Mesenchymal stem cell (in vitro differentiated cells and primary cell): ENCODE data around the gene TLE3.
A peak's percentile ranks its signal among the peaks of the same experiment; 100 is the strongest.

Experiments
- DNase-seq: peaks from one replicate; pipeline ENCODE4 v3.0.0-alpha.2; 2013
- H2AFZ ChIP-seq: one replicate; pipeline ENCODE4 v1.6.1; 2013; ENCODE audit warnings: low read depth, mild to moderate bottlenecking, control low read depth, inconsistent platforms, low read length, moderate library complexity
- H2AK5ac ChIP-seq: 2 replicates; pipeline ENCODE4 v1.6.1; 2013; ENCODE audit warnings: low read length, moderate library complexity, mild to moderate bottlenecking, inconsistent platforms; ENCODE audit not compliant: severe bottlenecking
- H2BK120ac ChIP-seq: one replicate; pipeline ENCODE4 v1.6.1; 2013; ENCODE audit warnings: low read depth, mild to moderate bottlenecking, inconsistent platforms, low read length, moderate library complexity
- H2BK12ac ChIP-seq, 2 experiments: one replicate each; pipeline ENCODE4 v1.6.1; 2013; ENCODE audit warnings: inconsistent platforms in 2 of 2, low read length in 2 of 2, mild to moderate bottlenecking in 2 of 2, moderate library complexity in 2 of 2, control low read depth in 1 of 2
- H2BK15ac ChIP-seq: one replicate; pipeline ENCODE4 v1.6.1; 2013; ENCODE audit warnings: mild to moderate bottlenecking, low read depth, inconsistent platforms; ENCODE audit not compliant: poor library complexity, severe bottlenecking
- H2BK5ac ChIP-seq: 2 replicates; pipeline ENCODE4 v1.6.1; 2013; ENCODE audit warnings: low read depth, mild to moderate bottlenecking, low read length, control low read depth, inconsistent platforms; ENCODE audit not compliant: poor library complexity, severe bottlenecking
- H3K14ac ChIP-seq, 2 experiments: one replicate each; pipeline ENCODE4 v1.6.1; 2013; ENCODE audit warnings: inconsistent platforms in 2 of 2, low read length in 2 of 2, control low read depth in 1 of 2, mild to moderate bottlenecking in 1 of 2, moderate library complexity in 1 of 2
- H3K18ac ChIP-seq, 2 experiments: one replicate each; pipeline ENCODE4 v1.6.1; 2013; ENCODE audit warnings: inconsistent platforms in 2 of 2, low read length in 2 of 2, control low read depth in 1 of 2, low read depth in 1 of 2, mild to moderate bottlenecking in 1 of 2
- H3K23ac ChIP-seq, 2 experiments: one replicate each; pipeline ENCODE4 v1.6.1; 2013; ENCODE audit warnings: inconsistent platforms in 2 of 2, low read length in 2 of 2, mild to moderate bottlenecking in 2 of 2, moderate library complexity in 2 of 2, control low read depth in 1 of 2
- H3K27ac ChIP-seq: 2 replicates; pipeline ENCODE4 v1.5.1; 2013; ENCODE audit warnings: mild to moderate bottlenecking, moderate library complexity, low read length, control low read depth, inconsistent platforms; ENCODE audit not compliant: poor library complexity, severe bottlenecking
- H3K27me3 ChIP-seq, 2 experiments: 2 replicates each; pipeline versions ENCODE4 v1.6.1 to v1.7.0; 2013; ENCODE audit warnings: low read length in 2 of 2, mild to moderate bottlenecking in 2 of 2, moderate library complexity in 2 of 2, control low read depth in 1 of 2, inconsistent platforms in 1 of 2; ENCODE audit not compliant: control insufficient read depth in 1 of 2, insufficient read depth in 1 of 2
- H3K36me3 ChIP-seq, 2 experiments: 2 replicates each; pipeline versions ENCODE4 v1.6.1 to v1.7.0; 2013; ENCODE audit warnings: low read length in 2 of 2, control low read depth in 1 of 2, inconsistent platforms in 1 of 2, low read depth in 1 of 2, mild to moderate bottlenecking in 1 of 2; ENCODE audit not compliant: insufficient read depth in 2 of 2, control insufficient read depth in 1 of 2
- H3K4ac ChIP-seq, 2 experiments: one replicate each; pipeline ENCODE4 v1.6.1; 2013; ENCODE audit warnings: inconsistent platforms in 2 of 2, low read length in 2 of 2, mild to moderate bottlenecking in 2 of 2, moderate library complexity in 2 of 2, control low read depth in 1 of 2, low read depth in 1 of 2
- H3K4me1 ChIP-seq: 2 replicates; pipeline ENCODE4 v1.6.1; 2013; ENCODE audit warnings: low read depth, low read length, control low read depth; ENCODE audit not compliant: control insufficient read depth, insufficient read depth
- H3K4me2 ChIP-seq: 2 replicates; pipeline ENCODE4 v1.6.1; 2013; ENCODE audit warnings: low read length, mild to moderate bottlenecking, inconsistent platforms; ENCODE audit not compliant: poor library complexity, severe bottlenecking
- H3K4me3 ChIP-seq, 2 experiments: 2 replicates each; pipeline versions ENCODE4 v1.5.1 to v1.7.0; 2013; ENCODE audit warnings: low read length in 2 of 2, mild to moderate bottlenecking in 2 of 2, control low read depth in 1 of 2, low read depth in 1 of 2; ENCODE audit not compliant: insufficient read depth in 1 of 2
- H3K79me1 ChIP-seq: replicated peaks from 2 replicates; pipeline ENCODE4 v1.6.1; 2013; ENCODE audit warnings: mild to moderate bottlenecking, control low read depth, low read length, inconsistent platforms; ENCODE audit not compliant: poor library complexity, severe bottlenecking
- H3K9ac ChIP-seq: 2 replicates; pipeline ENCODE4 v1.7.0; 2013; ENCODE audit warnings: mild to moderate bottlenecking, low read length, moderate library complexity
- H3K9me3 ChIP-seq: 2 replicates; pipeline ENCODE4 v1.7.0; 2013; ENCODE audit warnings: mild to moderate bottlenecking, low read length; ENCODE audit not compliant: control insufficient read depth
- H4K8ac ChIP-seq: one replicate; pipeline ENCODE4 v1.6.1; 2013; ENCODE audit warnings: inconsistent platforms, mild to moderate bottlenecking, low read length, moderate library complexity
- H4K91ac ChIP-seq: one replicate; pipeline ENCODE4 v1.6.1; 2013; ENCODE audit warnings: mild to moderate bottlenecking, low read length, inconsistent platforms
- WGBS: methylation state at CpG from one replicate; pipeline ENCODE4 v1.1.7; 2013; ENCODE audit warnings: mixed read lengths; 5-methylcytosine and 5-hydroxymethylcytosine counted together

Gene TLE3

DNA sequence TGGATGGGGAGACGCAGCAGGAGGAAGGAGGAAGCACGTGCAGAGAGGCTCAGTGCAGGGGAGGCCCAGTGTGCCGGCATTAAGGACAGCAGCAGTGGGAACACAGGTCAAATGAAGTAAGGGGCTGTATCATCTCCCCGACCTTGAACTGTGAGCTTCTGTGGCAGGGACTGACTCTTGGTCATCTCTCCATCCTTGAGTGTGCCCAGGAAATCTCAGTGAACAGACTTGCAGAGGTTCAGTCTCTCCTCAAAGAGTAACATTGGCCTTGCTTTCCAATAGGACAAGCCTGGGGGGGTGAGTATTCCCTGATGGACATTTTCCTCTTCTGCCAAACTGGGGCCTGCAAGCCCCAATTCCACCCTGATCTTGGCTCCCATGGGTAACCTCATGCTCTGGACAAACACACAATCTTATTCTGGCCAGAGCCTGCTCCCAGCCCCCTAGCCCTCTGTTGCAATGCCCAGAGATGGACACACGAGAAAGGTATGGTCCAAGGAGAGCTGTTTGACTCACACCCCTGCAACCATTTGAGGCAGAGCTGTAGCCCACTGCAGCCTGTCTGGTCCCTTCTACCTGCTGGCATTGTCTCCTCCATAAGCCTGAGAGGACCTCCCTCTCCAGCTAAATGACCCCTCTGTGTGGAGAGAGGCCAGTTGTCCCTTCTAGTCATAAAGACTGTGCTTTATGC lies 50.9 kb downstream of the TLE3 start:
- no peak overlapping the region for H4K8ac ChIP-seq
- no peaks in the 10 kb centered on the region for H3K79me1 ChIP-seq
- H2AFZ ChIP-seq, result no peak overlapping the region
- no peak overlapping the region for H4K91ac ChIP-seq
- H3K27me3 ChIP-seq, result no peaks in the 10 kb centered on the region
- H3K4ac ChIP-seq, result no peak overlapping the region
- H2AK5ac ChIP-seq, result no peak overlapping the region
- H2BK5ac ChIP-seq, result no peak overlapping the region
- no peak overlapping the region for H3K27ac ChIP-seq
- 82% methylated on average over 5 of the region's 5 CpGs for WGBS
- no peak overlapping the region for H3K4me3 ChIP-seq
- H3K9ac ChIP-seq, result no peak overlapping the region
- no peak overlapping the region for H3K18ac ChIP-seq
- no peak overlapping the region for H2BK12ac ChIP-seq
- no peak overlapping the region for H2BK120ac ChIP-seq
- peaks cover 31 to 47% of the 10 kb centered on the region in 2 experiments for H3K36me3 ChIP-seq
- no peak for DNase-seq
- H3K23ac ChIP-seq, result no peak overlapping the region
- H3K14ac ChIP-seq, result no peak overlapping the region
- H3K9me3 ChIP-seq, result no peaks in the 10 kb centered on the region
- no peak overlapping the region for H2BK15ac ChIP-seq
- no peaks in the 10 kb centered on the region for H3K4me1 ChIP-seq
- H3K4me2 ChIP-seq, result no peak overlapping the region

DNA sequence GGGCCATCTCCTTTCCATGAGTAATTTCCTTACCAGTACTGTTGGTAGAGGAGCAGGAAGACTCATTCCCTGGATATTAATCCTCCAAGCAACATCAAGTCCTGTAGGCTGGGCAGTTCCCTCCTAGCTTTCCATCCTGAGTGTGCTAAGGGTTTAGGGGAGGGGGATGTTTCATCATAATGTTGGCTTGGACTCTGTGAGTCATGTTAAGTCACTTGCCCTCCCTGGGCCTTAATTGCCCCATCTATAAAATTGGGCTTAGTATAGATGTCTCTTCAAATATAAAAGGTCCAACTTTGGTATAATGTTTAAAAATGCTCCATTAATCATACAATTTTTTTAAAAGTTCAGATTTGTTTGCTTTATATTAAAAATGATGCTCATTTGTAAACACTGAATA lies 52.7 kb downstream of the TLE3 start:
- H3K27me3 ChIP-seq, result no peaks in the 10 kb centered on the region
- DNase-seq, result peak; percentile 39
- no peaks in the 10 kb centered on the region for H3K9me3 ChIP-seq
- no peak overlapping the region for H2BK5ac ChIP-seq
- H3K9ac ChIP-seq, result no peak overlapping the region
- no peak overlapping the region for H2AK5ac ChIP-seq
- H3K4me3 ChIP-seq, result no peak overlapping the region
- no peak overlapping the region for H2BK15ac ChIP-seq
- H3K23ac ChIP-seq, result no peak overlapping the region
- H3K18ac ChIP-seq, result no peak overlapping the region
- peaks cover 14 to 30% of the 10 kb centered on the region in 2 experiments for H3K36me3 ChIP-seq
- H3K27ac ChIP-seq, result no peak overlapping the region
- no peak overlapping the region for H3K14ac ChIP-seq
- H3K4me1 ChIP-seq, result no peaks in the 10 kb centered on the region
- no peak overlapping the region for H2AFZ ChIP-seq
- H4K91ac ChIP-seq, result no peak overlapping the region
- no peak overlapping the region for H4K8ac ChIP-seq
- no peak overlapping the region for H3K4ac ChIP-seq
- no peak overlapping the region for H2BK12ac ChIP-seq
- no peak overlapping the region for H3K4me2 ChIP-seq
- H2BK120ac ChIP-seq, result no peak overlapping the region
- H3K79me1 ChIP-seq, result no peaks in the 10 kb centered on the region

DNA sequence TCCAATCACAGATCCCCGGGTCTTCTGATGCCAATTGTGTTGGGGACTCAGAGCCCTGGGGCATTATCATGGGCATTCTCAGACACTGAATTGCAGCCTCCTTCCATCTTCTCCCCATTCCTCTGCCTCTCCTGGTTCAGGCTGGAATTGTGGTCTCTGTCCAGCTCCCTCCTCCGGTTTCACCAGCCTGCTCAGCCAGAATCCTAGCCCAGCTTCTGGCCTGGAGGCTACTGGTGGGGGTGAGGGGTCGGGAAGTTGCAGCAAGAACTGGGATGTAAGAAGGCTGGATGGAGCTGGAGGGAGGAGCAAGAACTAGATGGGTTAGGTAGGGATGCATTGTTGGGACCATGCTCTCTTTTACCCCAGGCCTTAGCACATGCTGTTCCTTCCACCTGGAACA lies 53.5 kb downstream of the TLE3 start:
- Histone ChIP-seq H3K27ac (no peak overlapping the region), H3K4ac (no peak overlapping the region), H3K79me1 (no peaks in the 10 kb centered on the region), H3K4me3 (peak overlapping the region in 1 of 2 experiments; percentile 0), H2AFZ (no peak overlapping the region), H3K18ac (no peak overlapping the region), H3K27me3 (peaks cover 0 to under 1% of the 10 kb centered on the region in 2 experiments), H3K4me2 (no peak overlapping the region), H3K36me3 (peaks cover 6 to 21% of the 10 kb centered on the region in 2 experiments), H2AK5ac (no peak overlapping the region), H4K91ac (no peak overlapping the region), H2BK5ac (no peak overlapping the region), H3K4me1 (no peaks in the 10 kb centered on the region), H2BK12ac (no peak overlapping the region), H3K14ac (no peak overlapping the region), H3K9ac (no peak overlapping the region), H2BK120ac (no peak overlapping the region), H4K8ac (no peak overlapping the region), H2BK15ac (no peak overlapping the region), H3K9me3 (no peaks in the 10 kb centered on the region), H3K23ac (no peak overlapping the region)
- no peak for DNase-seq
- WGBS, result 93% methylated on average over 3 of the region's 3 CpGs

DNA sequence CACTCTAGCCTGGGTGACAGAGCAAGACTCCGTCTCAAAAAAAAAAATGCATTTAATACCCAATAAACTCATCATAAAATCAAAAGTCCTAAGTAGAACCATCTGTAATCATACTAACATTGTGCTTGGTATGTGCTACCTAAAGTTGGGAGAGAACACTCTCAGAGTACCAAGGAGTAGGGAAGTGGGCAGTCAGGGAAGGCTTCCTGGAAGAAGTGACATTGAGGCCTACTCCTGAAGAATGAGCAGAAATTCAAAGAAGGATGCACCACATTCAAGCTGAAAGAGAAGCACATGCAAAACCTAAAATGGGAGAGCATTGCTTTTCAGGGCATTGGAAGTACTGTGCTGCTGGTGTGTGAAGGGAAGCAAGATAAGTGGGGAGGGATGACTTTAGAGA lies 54.1 kb downstream of the TLE3 start:
- H4K8ac ChIP-seq, result no peak overlapping the region
- H3K9me3 ChIP-seq, result no peaks in the 10 kb centered on the region
- peaks cover 0 to 3% of the 10 kb centered on the region in 2 experiments for H3K27me3 ChIP-seq
- no peak overlapping the region for H2BK15ac ChIP-seq
- H2BK12ac ChIP-seq, result no peak overlapping the region
- no peak overlapping the region for H3K4me3 ChIP-seq
- H3K79me1 ChIP-seq, result no peaks in the 10 kb centered on the region
- H2BK120ac ChIP-seq, result no peak overlapping the region
- DNase-seq, result no peak
- no peaks in the 10 kb centered on the region for H3K4me1 ChIP-seq
- H3K9ac ChIP-seq, result no peak overlapping the region
- no peak overlapping the region for H2AK5ac ChIP-seq
- no peak overlapping the region for H3K18ac ChIP-seq
- no peak overlapping the region for H3K23ac ChIP-seq
- no CpG with 5 or more reads among the region's 1 CpG for WGBS
- no peak overlapping the region for H3K4ac ChIP-seq
- no peak overlapping the region for H2AFZ ChIP-seq
- no peak overlapping the region for H3K14ac ChIP-seq
- no peak overlapping the region for H4K91ac ChIP-seq
- no peak overlapping the region for H2BK5ac ChIP-seq
- H3K4me2 ChIP-seq, result no peak overlapping the region
- H3K36me3 ChIP-seq, result peaks cover 5 to 15% of the 10 kb centered on the region in 2 experiments
- H3K27ac ChIP-seq, result no peak overlapping the region
